ENCODE measurements around the gene CSF2.

GRCh38 chr5:132049093-132049492 lies 24.5 kb upstream of the CSF2 start:
- TF ChIP-seq CTCF (CRISPR knock-in tag; IDR thresholded peaks at IDR 0.05) (no peak), FOXM1 (CRISPR knock-in tag; IDR thresholded peaks at IDR 0.05) (no peak), POLR2AphosphoS5 (IDR thresholded peaks at IDR 0.05; ENCODE audit: low read depth, low read length) (no peak), ZFP41 (CRISPR knock-in tag; IDR thresholded peaks at IDR 0.05; ENCODE audit: borderline replicate concordance) (no peak), TCF12 (IDR thresholded peaks at IDR 0.05) (no peak), TCF12 (CRISPR knock-in tag; IDR thresholded peaks at IDR 0.05) (no peak), CEBPB (IDR thresholded peaks at IDR 0.05; ENCODE audit: borderline replicate concordance, low read depth, low read length) (no peak), ESRRA (CRISPR knock-in tag; IDR thresholded peaks at IDR 0.05; ENCODE audit: low read depth) (no peak), SMARCE1 (IDR thresholded peaks at IDR 0.05; ENCODE audit: borderline replicate concordance) (no peak)
